ENCODE results near the gene MEOX1. TPM values are rescaled to one million over a fixed set of nuclear protein-coding genes. Genes with fewer than 3 reads are reported as not detected.

MEOX1 gene
- total RNA-seq, 1 donor from 2014 or later, result 1.8 TPM

DNA sequence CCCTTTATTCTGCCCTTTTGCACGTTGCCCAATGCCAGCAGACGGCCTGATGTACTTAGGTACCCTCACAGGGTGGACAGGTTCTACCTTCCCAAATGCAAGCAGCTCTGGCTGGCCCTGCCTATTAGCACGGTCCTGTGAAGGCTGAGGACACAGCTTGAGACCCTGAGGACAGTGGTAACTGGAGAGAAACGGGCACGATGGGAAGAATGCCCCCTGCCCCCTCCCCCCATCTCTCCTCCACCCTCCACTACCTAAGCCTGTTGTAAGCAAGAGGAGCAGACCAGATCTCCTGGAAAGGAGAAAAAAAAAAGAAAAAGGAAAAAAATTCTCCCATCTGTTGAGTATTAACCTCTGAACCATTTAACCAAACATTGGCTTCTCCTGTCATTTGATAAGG is 34.1 kb downstream of the MEOX1 start:
- Mint-ChIP-seq H3K4me3 (no peak overlapping the region), H3K27ac (peak overlapping the region; percentile 82)
- TF ChIP-seq CTCF (IDR thresholded peaks at IDR 0.05; ENCODE audit: unreplicated experiment), result no peak

DNA sequence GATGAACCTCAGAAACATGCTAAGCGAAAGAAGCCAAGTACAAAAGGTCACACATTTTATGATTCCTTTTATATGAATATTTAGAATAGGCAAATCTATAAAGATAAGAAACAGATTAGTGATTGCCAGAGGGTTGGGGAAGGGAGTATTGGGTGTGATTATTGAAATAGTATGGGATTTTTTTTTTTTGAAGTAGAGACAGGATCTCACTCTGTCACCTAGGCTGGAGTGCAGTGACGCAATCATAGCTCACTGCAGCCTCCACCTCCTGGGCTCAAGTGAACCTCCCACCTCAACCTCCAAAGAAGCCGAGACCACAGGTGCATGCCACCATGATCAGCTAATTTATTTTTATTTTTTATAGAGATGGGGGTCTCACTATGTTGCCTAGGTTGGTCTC is 35.7 kb downstream of the MEOX1 start:
- H3K4me1 Mint-ChIP-seq, result peaks cover 7% of the 10 kb centered on the region
- no peaks in the 10 kb centered on the region for H3K36me3 Mint-ChIP-seq
- no peak overlapping the region for H3K4me3 Mint-ChIP-seq
- H3K27me3 Mint-ChIP-seq (ENCODE audit: low read depth), result no peaks in the 10 kb centered on the region
- no peaks in the 10 kb centered on the region for H3K9me3 Mint-ChIP-seq
- DNase-seq (ENCODE audit: low spot score in 2 of 2, unreplicated experiment in 2 of 2), result no peak
- no peak for TF ChIP-seq CTCF (IDR thresholded peaks at IDR 0.05; ENCODE audit: unreplicated experiment)
- H3K27ac Mint-ChIP-seq, result no peak overlapping the region

More for the DNA sequence above, 34.1 kb downstream of the MEOX1 start:
- no peaks in the 10 kb centered on the region for H3K9me3 Mint-ChIP-seq
- no peaks in the 10 kb centered on the region for H3K36me3 Mint-ChIP-seq
- no peak for DNase-seq (ENCODE audit: low spot score in 2 of 2, unreplicated experiment in 2 of 2)
- no peaks in the 10 kb centered on the region for H3K27me3 Mint-ChIP-seq (ENCODE audit: low read depth)
- H3K4me1 Mint-ChIP-seq, result peaks cover 14% of the 10 kb centered on the region

GRCh38 chr17:43625606-43626005 is 36.1 kb downstream of the MEOX1 start:
- no peaks in the 10 kb centered on the region for H3K36me3 Mint-ChIP-seq
- no peaks in the 10 kb centered on the region for H3K27me3 Mint-ChIP-seq (ENCODE audit: low read depth)
- DNase-seq (ENCODE audit: low spot score in 2 of 2, unreplicated experiment in 2 of 2), result no peak
- no peak overlapping the region for H3K4me3 Mint-ChIP-seq
- TF ChIP-seq CTCF (IDR thresholded peaks at IDR 0.05; ENCODE audit: unreplicated experiment), result no peak
- H3K4me1 Mint-ChIP-seq, result peaks cover 8% of the 10 kb centered on the region
- H3K27ac Mint-ChIP-seq, result no peak overlapping the region
- H3K9me3 Mint-ChIP-seq, result no peaks in the 10 kb centered on the region

GRCh38 chr17:43620581-43620980 is 41.1 kb downstream of the MEOX1 start:
- Mint-ChIP-seq H3K27me3 (ENCODE audit: low read depth) (no peaks in the 10 kb centered on the region), H3K4me3 (no peak overlapping the region), H3K9me3 (no peaks in the 10 kb centered on the region), H3K27ac (no peak overlapping the region), H3K36me3 (no peaks in the 10 kb centered on the region), H3K4me1 (peaks cover 5% of the 10 kb centered on the region)
- no peak for DNase-seq (ENCODE audit: low spot score in 2 of 2, unreplicated experiment in 2 of 2)
- no peak for TF ChIP-seq CTCF (IDR thresholded peaks at IDR 0.05; ENCODE audit: unreplicated experiment)

- DNase-seq (ENCODE audit: low spot score in 2 of 2, unreplicated experiment in 2 of 2), result no peak
- H3K27ac Mint-ChIP-seq, result no peak overlapping the region
- TF ChIP-seq CTCF (IDR thresholded peaks at IDR 0.05; ENCODE audit: unreplicated experiment), result no peak
These were observed 41.6 kb downstream of the MEOX1 start for GRCh38 chr17:43620147-43620546.

DNA sequence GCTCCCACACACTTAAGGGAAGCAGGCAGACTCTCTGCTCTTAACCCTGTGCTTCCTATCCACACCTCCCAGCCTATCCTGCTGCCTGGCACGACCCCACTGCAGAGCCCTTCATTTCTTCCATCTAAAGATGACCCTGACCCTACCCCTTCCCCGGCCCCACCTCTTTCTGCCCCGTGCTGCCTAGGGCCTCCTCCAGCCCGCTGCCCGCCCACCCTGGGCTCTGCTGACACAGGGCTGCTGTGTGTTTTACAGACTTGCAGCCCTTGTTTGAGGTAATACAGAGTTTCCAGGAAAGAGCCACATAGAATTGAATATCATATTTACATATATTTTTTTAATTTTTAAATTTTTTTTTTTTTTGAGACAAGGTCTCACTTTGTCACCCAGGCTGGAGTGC is 42.0 kb downstream of the MEOX1 start:
- Mint-ChIP-seq H3K9me3 (no peaks in the 10 kb centered on the region), H3K4me3 (no peak overlapping the region), H3K27me3 (ENCODE audit: low read depth) (no peaks in the 10 kb centered on the region), H3K4me1 (peaks cover 5% of the 10 kb centered on the region), H3K36me3 (no peaks in the 10 kb centered on the region), H3K27ac (no peak overlapping the region)
- no peak for TF ChIP-seq CTCF (IDR thresholded peaks at IDR 0.05; ENCODE audit: unreplicated experiment)
- no peak for DNase-seq (ENCODE audit: low spot score in 2 of 2, unreplicated experiment in 2 of 2)

More at GRCh38 chr17:43620147-43620546, 41.6 kb downstream of the MEOX1 start:
- H3K4me3 Mint-ChIP-seq, result no peak overlapping the region
- no peaks in the 10 kb centered on the region for H3K9me3 Mint-ChIP-seq
- H3K27me3 Mint-ChIP-seq (ENCODE audit: low read depth), result no peaks in the 10 kb centered on the region
- H3K36me3 Mint-ChIP-seq, result no peaks in the 10 kb centered on the region
- H3K4me1 Mint-ChIP-seq, result peaks cover 5% of the 10 kb centered on the region
